Activated CD4-positive, alpha-beta memory T cell treated with anti-CD3 and anti-CD28 coated beads, Interleukin-2, amount 10 ng/mL, durations not matched to agents 7 days and 5 days (primary cell): ENCODE data around the gene LDLRAD3. TPM values are rescaled to one million over a fixed set of nuclear protein-coding genes. Genes with fewer than 3 reads are reported as not detected.

Experiments
- CTCF ChIA-PET: fragments of 350-600 bp; sonication (Branson Sonifier 250); formaldehyde crosslinking; loops from one replicate; lab custom pipeline; 2021; ENCODE audit warnings: antibody characterized with exemption, inconsistent platforms; lab: Charles Lee
- POLR2A ChIA-PET: fragments of 350-600 bp; sonication (Branson Sonifier 250); formaldehyde crosslinking; loops from one replicate; lab custom pipeline; 2021; ENCODE audit warnings: antibody characterized with exemption; lab: Charles Lee
- DNase-seq: peaks from one replicate; pipeline ENCODE4 v3.0.0-alpha.2; 2020
- H3K27ac Mint-ChIP-seq: one replicate; pipeline ENCODE4 v1.8.0; 2021; ENCODE audit warnings: mild to moderate bottlenecking, mixed read lengths
- H3K27me3 Mint-ChIP-seq: one replicate; pipeline ENCODE4 v1.8.0; 2021; ENCODE audit warnings: mixed read lengths
- H3K36me3 Mint-ChIP-seq: one replicate; pipeline ENCODE4 v1.8.0; 2021; ENCODE audit warnings: low read depth, mixed read lengths
- H3K4me1 Mint-ChIP-seq: one replicate; pipeline ENCODE4 v1.8.0; 2021; ENCODE audit warnings: mixed read lengths
- H3K4me3 Mint-ChIP-seq: one replicate; pipeline ENCODE4 v1.8.0; 2021; ENCODE audit warnings: mild to moderate bottlenecking, mixed read lengths
- H3K9me3 Mint-ChIP-seq: one replicate; pipeline ENCODE4 v1.8.0; 2021; ENCODE audit warnings: mixed read lengths
- total RNA-seq, 2 experiments: library from RNA; stranded (reverse); gene quantifications; one replicate each; pipeline ENCODE4 v1.2.3, GENCODE V29; 2021

Gene LDLRAD3
- total RNA-seq, 2 experiments from 2014 or later: not detected

GRCh38 chr11:36258730-36259360 lies 315.0 kb downstream of the LDLRAD3 start:
- H3K27me3 Mint-ChIP-seq: peaks cover 17% of the 10 kb centered on the region
- H3K36me3 Mint-ChIP-seq: no peaks in the 10 kb centered on the region
- no peaks in the 10 kb centered on the region for H3K9me3 Mint-ChIP-seq
- POLR2A ChIA-PET: interaction anchor here (0.7 kb wide), 1 partner anchor 10 kb away, joined by 3 read pairs; no protein-coding TSS in a partner anchor
- H3K4me1 Mint-ChIP-seq: no peaks in the 10 kb centered on the region
- peak; percentile 21 for DNase-seq
- H3K4me3 Mint-ChIP-seq: no peak overlapping the region
- no peak overlapping the region for H3K27ac Mint-ChIP-seq
- CTCF ChIA-PET: interaction anchor here (0.6 to 2.3 kb wide), 9 partner anchors 9 to 639 kb away, joined by 3 to 10 read pairs (median 4); no protein-coding TSS in a partner anchor

GRCh38 chr11:36261094-36261493 lies 317.2 kb downstream of the LDLRAD3 start:
- H3K4me3 Mint-ChIP-seq: no peak overlapping the region
- H3K9me3 Mint-ChIP-seq: no peaks in the 10 kb centered on the region
- no peak overlapping the region for H3K27ac Mint-ChIP-seq
- POLR2A ChIA-PET: no interaction called here
- CTCF ChIA-PET: interaction anchor here (1.7 kb wide), 1 partner anchor 218 kb away, joined by 4 read pairs; no protein-coding TSS in a partner anchor
- no peak for DNase-seq
- H3K36me3 Mint-ChIP-seq: no peaks in the 10 kb centered on the region
- H3K4me1 Mint-ChIP-seq: no peaks in the 10 kb centered on the region
- H3K27me3 Mint-ChIP-seq: peaks cover 21% of the 10 kb centered on the region

- Mint-ChIP-seq H3K4me1 (peaks cover 1% of the 10 kb centered on the region), H3K36me3 (no peaks in the 10 kb centered on the region), H3K9me3 (no peaks in the 10 kb centered on the region), H3K4me3 (no peak overlapping the region), H3K27me3 (peaks cover 15% of the 10 kb centered on the region), H3K27ac (no peak overlapping the region)
- no peak for DNase-seq
- ChIA-PET POLR2A (no interaction called here), CTCF (interaction anchor here (1.3 to 1.5 kb wide), 3 partner anchors 8 to 244 kb away, joined by 3 read pairs; no protein-coding TSS in a partner anchor)
Measured at GRCh38 chr11:36264011-36264972, 320.4 kb downstream of the LDLRAD3 start.

- no peaks in the 10 kb centered on the region for H3K9me3 Mint-ChIP-seq
- H3K36me3 Mint-ChIP-seq: no peaks in the 10 kb centered on the region
- DNase-seq: no peak
- no peak overlapping the region for H3K27ac Mint-ChIP-seq
- POLR2A ChIA-PET: no interaction called here
- CTCF ChIA-PET: interaction anchor here (1.3 to 2.9 kb wide), 3 partner anchors 213 to 650 kb away, joined by 3 to 17 read pairs (median 12); no protein-coding TSS in a partner anchor
- H3K4me1 Mint-ChIP-seq: peaks cover 1% of the 10 kb centered on the region
- H3K27me3 Mint-ChIP-seq: peaks cover 15% of the 10 kb centered on the region
- H3K4me3 Mint-ChIP-seq: no peak overlapping the region
Measured at GRCh38 chr11:36264973-36265344, 321.1 kb downstream of the LDLRAD3 start.

- no peaks in the 10 kb centered on the region for H3K36me3 Mint-ChIP-seq
- no peak overlapping the region for H3K27ac Mint-ChIP-seq
- CTCF ChIA-PET: interaction anchor here (0.6 to 3.4 kb wide), 16 partner anchors 9 to 651 kb away, joined by 3 to 18 read pairs (median 5); no protein-coding TSS in a partner anchor
- DNase-seq: peak; percentile 59
- H3K4me1 Mint-ChIP-seq: peaks cover 1% of the 10 kb centered on the region
- no peak overlapping the region for H3K4me3 Mint-ChIP-seq
- H3K27me3 Mint-ChIP-seq: peaks cover 15% of the 10 kb centered on the region
- H3K9me3 Mint-ChIP-seq: no peaks in the 10 kb centered on the region
- POLR2A ChIA-PET: interaction anchor here (1.1 to 2.3 kb wide), 2 partner anchors 15 to 23 kb away, joined by 3 to 10 read pairs; partner anchors contain the start of gene COMMD9
Measured at GRCh38 chr11:36265793-36266628, 322.1 kb downstream of the LDLRAD3 start.

- Mint-ChIP-seq H3K4me3 (no peak overlapping the region), H3K9me3 (no peaks in the 10 kb centered on the region), H3K36me3 (peaks cover 2% of the 10 kb centered on the region), H3K27ac (no peak overlapping the region), H3K27me3 (peaks cover 15% of the 10 kb centered on the region), H3K4me1 (peaks cover 4% of the 10 kb centered on the region)
- ChIA-PET POLR2A (interaction anchor here (1.1 to 2.3 kb wide), 3 partner anchors 15 to 647 kb away, joined by 3 to 10 read pairs (median 3); partner anchors contain the start of gene COMMD9), CTCF (interaction anchor here (1.2 to 3.4 kb wide), 14 partner anchors 8 to 652 kb away, joined by 3 to 18 read pairs (median 8); no protein-coding TSS in a partner anchor)
- DNase-seq: no peak
Measured at GRCh38 chr11:36266767-36267166, 322.9 kb downstream of the LDLRAD3 start.

- H3K9me3 Mint-ChIP-seq: no peaks in the 10 kb centered on the region
- H3K27me3 Mint-ChIP-seq: peaks cover 9% of the 10 kb centered on the region
- CTCF ChIA-PET: interaction anchor here (1.0 to 3.4 kb wide), 5 partner anchors 10 to 447 kb away, joined by 3 to 18 read pairs (median 10); no protein-coding TSS in a partner anchor
- peaks cover 10% of the 10 kb centered on the region for H3K36me3 Mint-ChIP-seq
- no peak overlapping the region for H3K4me3 Mint-ChIP-seq
- no peak for DNase-seq
- H3K4me1 Mint-ChIP-seq: peaks cover 12% of the 10 kb centered on the region
- POLR2A ChIA-PET: interaction anchor here (2.3 kb wide), 1 partner anchor 21 kb away, joined by 10 read pairs; the partner anchor contains the start of gene COMMD9
- no peak overlapping the region for H3K27ac Mint-ChIP-seq
Measured at GRCh38 chr11:36268337-36268985, 324.6 kb downstream of the LDLRAD3 start.

GRCh38 chr11:36270701-36271100 lies 326.8 kb downstream of the LDLRAD3 start:
- peaks cover 16% of the 10 kb centered on the region for H3K36me3 Mint-ChIP-seq
- CTCF ChIA-PET: no interaction called here

GRCh38 chr11:36271794-36272407 lies 328.0 kb downstream of the LDLRAD3 start:
- Mint-ChIP-seq H3K36me3 (peaks cover 16% of the 10 kb centered on the region), H3K4me3 (no peak overlapping the region), H3K9me3 (no peaks in the 10 kb centered on the region), H3K4me1 (peaks cover 12% of the 10 kb centered on the region), H3K27ac (no peak overlapping the region), H3K27me3 (peaks cover 3% of the 10 kb centered on the region)
- CTCF ChIA-PET: interaction anchor here (1.0 kb wide), 1 partner anchor 8 kb away, joined by 3 read pairs; no protein-coding TSS in a partner anchor
- no peak for DNase-seq
- POLR2A ChIA-PET: no interaction called here

More at GRCh38 chr11:36270701-36271100, 326.8 kb downstream of the LDLRAD3 start:
- H3K4me3 Mint-ChIP-seq: no peak overlapping the region
- no peak overlapping the region for H3K27ac Mint-ChIP-seq
- H3K9me3 Mint-ChIP-seq: no peaks in the 10 kb centered on the region
- H3K4me1 Mint-ChIP-seq: peaks cover 12% of the 10 kb centered on the region
- peaks cover 3% of the 10 kb centered on the region for H3K27me3 Mint-ChIP-seq
- POLR2A ChIA-PET: no interaction called here
- no peak for DNase-seq

GRCh38 chr11:36273110-36273509 lies 329.2 kb downstream of the LDLRAD3 start:
- Mint-ChIP-seq H3K36me3 (peaks cover 16% of the 10 kb centered on the region), H3K27me3 (no peaks in the 10 kb centered on the region), H3K4me1 (peaks cover 11% of the 10 kb centered on the region), H3K9me3 (no peaks in the 10 kb centered on the region), H3K4me3 (no peak overlapping the region), H3K27ac (no peak overlapping the region)
- DNase-seq: no peak
- ChIA-PET CTCF (interaction anchor here (1.0 to 2.8 kb wide), 4 partner anchors 10 to 220 kb away, joined by 3 to 10 read pairs (median 3); no protein-coding TSS in a partner anchor), POLR2A (no interaction called here)

- H3K36me3 Mint-ChIP-seq: peaks cover 16% of the 10 kb centered on the region
- H3K4me3 Mint-ChIP-seq: no peak overlapping the region
- H3K27me3 Mint-ChIP-seq: no peaks in the 10 kb centered on the region
- DNase-seq: no peak
- CTCF ChIA-PET: interaction anchor here (1.2 to 2.8 kb wide), 4 partner anchors 8 to 219 kb away, joined by 3 to 10 read pairs (median 6); partner anchors contain the start of gene COMMD9
- peaks cover 11% of the 10 kb centered on the region for H3K4me1 Mint-ChIP-seq
- no peak overlapping the region for H3K27ac Mint-ChIP-seq
- POLR2A ChIA-PET: no interaction called here
- no peaks in the 10 kb centered on the region for H3K9me3 Mint-ChIP-seq
Measured at GRCh38 chr11:36274414-36274813, 330.6 kb downstream of the LDLRAD3 start.
